ENCODE data around the gene MACC1.

Gene MACC1

GRCh38 chr7:20240080-20240926 lies 23.1 kb upstream of the MACC1 start:
- Histone ChIP-seq H3K4me1 (no peaks in the 10 kb centered on the region), H3K9me3 (no peaks in the 10 kb centered on the region), H3K27ac (no peak overlapping the region), H3K36me3 (no peaks in the 10 kb centered on the region), H3K4me3 (no peak overlapping the region), H3K27me3 (no peaks in the 10 kb centered on the region)
- DNase-seq, result no peak
- TF ChIP-seq, protein P1, sequence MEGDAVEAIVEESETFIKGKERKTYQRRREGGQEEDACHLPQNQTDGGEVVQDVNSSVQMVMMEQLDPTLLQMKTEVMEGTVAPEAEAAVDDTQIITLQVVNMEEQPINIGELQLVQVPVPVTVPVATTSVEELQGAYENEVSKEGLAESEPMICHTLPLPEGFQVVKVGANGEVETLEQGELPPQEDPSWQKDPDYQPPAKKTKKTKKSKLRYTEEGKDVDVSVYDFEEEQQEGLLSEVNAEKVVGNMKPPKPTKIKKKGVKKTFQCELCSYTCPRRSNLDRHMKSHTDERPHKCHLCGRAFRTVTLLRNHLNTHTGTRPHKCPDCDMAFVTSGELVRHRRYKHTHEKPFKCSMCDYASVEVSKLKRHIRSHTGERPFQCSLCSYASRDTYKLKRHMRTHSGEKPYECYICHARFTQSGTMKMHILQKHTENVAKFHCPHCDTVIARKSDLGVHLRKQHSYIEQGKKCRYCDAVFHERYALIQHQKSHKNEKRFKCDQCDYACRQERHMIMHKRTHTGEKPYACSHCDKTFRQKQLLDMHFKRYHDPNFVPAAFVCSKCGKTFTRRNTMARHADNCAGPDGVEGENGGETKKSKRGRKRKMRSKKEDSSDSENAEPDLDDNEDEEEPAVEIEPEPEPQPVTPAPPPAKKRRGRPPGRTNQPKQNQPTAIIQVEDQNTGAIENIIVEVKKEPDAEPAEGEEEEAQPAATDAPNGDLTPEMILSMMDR (IDR thresholded peaks at IDR 0.05), result no peak
- intact Hi-C loops (cut with DNase I; ENCODE audit: low total_unique reads), result no loop called here

DNA sequence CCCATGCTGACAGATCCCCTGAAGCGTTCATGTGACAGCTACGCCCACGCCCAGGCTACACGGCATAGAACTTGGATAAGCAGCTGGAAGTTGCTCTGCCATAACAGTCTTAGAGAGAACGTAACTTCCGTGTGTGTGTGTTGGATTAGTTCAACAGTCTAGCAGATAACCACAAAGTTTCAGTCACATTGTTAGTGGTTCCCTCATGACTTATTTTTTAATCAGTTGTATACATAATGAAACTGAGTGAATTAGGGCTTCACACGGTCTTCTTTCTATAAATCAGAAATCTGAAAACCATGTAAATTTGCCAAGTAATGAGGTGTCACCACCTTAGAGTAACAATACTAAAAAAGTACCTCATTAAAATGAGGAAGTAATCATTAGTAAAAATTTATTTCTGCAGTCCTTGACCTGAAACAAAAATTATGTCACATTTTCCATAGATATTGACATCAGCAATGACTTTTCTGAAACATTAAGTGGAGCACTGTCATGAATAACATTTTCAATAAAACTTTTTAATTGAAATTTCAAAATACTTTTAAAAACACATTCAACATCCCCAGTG lies 21.7 kb upstream of the MACC1 start:
- TF ChIP-seq, protein P1 (IDR thresholded peaks at IDR 0.05), result no peak
- Histone ChIP-seq H3K4me1 (no peaks in the 10 kb centered on the region), H3K4me3 (no peak overlapping the region), H3K27ac (no peak overlapping the region), H3K9me3 (no peaks in the 10 kb centered on the region), H3K36me3 (no peaks in the 10 kb centered on the region), H3K27me3 (no peaks in the 10 kb centered on the region)
- intact Hi-C loops (cut with DNase I; ENCODE audit: low total_unique reads), result no loop called here
- no peak for DNase-seq

- H3K4me1 ChIP-seq, result no peaks in the 10 kb centered on the region
- no peaks in the 10 kb centered on the region for H3K36me3 ChIP-seq
- DNase-seq, result no peak
- H3K27me3 ChIP-seq, result no peaks in the 10 kb centered on the region
- intact Hi-C loops (cut with DNase I; ENCODE audit: low total_unique reads), result no loop called here
- H3K4me3 ChIP-seq, result no peak overlapping the region
- TF ChIP-seq, protein P1 (IDR thresholded peaks at IDR 0.05), result no peak
- no peak overlapping the region for H3K27ac ChIP-seq
- H3K9me3 ChIP-seq, result no peaks in the 10 kb centered on the region
Measured at GRCh38 chr7:20238194-20238753, 21.1 kb upstream of the MACC1 start.

DNA sequence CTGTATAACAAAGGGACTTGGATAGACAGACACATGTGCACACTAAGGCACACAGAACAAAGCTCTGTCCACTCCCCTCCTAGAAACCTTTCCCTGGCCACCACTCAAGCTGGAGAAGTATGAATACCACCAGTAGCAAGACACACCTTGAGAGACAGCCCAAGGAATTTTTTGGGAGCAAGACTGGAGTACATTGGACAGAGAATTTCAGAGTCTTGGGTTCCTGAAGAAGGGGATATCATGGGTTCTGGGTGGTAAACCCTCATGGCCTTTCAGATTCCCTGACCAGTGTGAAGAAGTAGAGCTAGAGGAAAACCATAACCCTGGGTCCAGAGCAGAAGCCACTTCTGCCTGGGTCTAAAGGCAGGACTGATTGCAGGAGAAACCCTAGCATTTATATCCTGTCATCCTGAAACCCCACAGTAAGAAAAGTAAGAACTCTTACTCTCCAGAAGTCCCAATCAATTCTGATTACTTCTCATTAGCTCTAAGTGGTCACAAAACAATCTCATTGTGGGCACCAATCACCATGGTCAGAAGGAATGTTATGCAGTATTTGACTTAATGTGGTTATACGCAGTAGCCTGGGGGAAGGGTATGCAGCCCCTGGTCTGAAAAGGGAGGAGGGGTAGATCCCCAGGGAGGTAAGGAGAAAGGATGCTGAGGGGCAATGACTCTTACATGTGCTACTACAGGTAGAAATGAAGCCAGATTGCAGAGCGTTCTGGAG lies 20.4 kb upstream of the MACC1 start:
- H3K36me3 ChIP-seq, result no peaks in the 10 kb centered on the region
- H3K27me3 ChIP-seq, result no peaks in the 10 kb centered on the region
- no peaks in the 10 kb centered on the region for H3K4me1 ChIP-seq
- no peak overlapping the region for H3K27ac ChIP-seq
- no peak overlapping the region for H3K4me3 ChIP-seq
- intact Hi-C loops (cut with DNase I; ENCODE audit: low total_unique reads), result no loop called here
- H3K9me3 ChIP-seq, result no peaks in the 10 kb centered on the region
- no peak for DNase-seq
- TF ChIP-seq, protein P1 (IDR thresholded peaks at IDR 0.05), result no peak

DNA sequence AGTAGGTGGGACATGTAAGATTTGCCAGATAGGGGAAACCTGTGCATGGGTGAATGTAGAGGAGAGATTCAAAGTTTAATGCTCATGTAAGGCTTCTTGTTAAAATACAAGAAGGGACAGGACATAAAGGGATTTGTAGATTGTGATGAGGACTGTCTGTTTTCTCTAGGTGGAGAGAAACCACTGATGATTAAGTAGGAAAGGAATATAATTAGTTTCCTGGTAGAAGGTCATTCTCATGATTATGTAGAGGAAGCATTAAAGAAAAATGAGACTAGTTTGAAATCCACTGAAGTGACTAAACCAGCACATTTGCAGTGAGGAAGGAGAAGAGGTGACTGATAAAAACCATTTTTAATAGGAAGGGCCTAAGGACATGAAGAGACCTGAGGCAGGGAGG lies 19.6 kb upstream of the MACC1 start:
- Histone ChIP-seq H3K27ac (no peak overlapping the region), H3K27me3 (no peaks in the 10 kb centered on the region), H3K4me3 (no peak overlapping the region), H3K4me1 (no peaks in the 10 kb centered on the region), H3K36me3 (no peaks in the 10 kb centered on the region), H3K9me3 (no peaks in the 10 kb centered on the region)
- no peak for DNase-seq
- intact Hi-C loops (cut with DNase I; ENCODE audit: low total_unique reads), result no loop called here
- TF ChIP-seq, protein P1 (IDR thresholded peaks at IDR 0.05), result no peak
